D721Med (cell line): ENCODE data around the gene JAK2.
"Not testable (repeated sequence)": the region's sequence is repeated elsewhere in the genome, so short reads cannot be mapped to it uniquely, and the experiment has no call there.

Experiments used
- DNase-seq: peaks from one replicate; pipeline ENCODE4 v3.0.0; 2011; ENCODE audit warnings: low spot score; ENCODE audit not compliant: insufficient read length
- FAIRE-seq: peaks from 2 replicates; lab custom pipeline; 2011; peaks lifted over from hg19 to GRCh38; lab: Jason Lieb, UNC
- TF ChIP-seq, protein P1 (sequence below): IDR thresholded peaks from 2 replicates; pipeline ENCODE4 v1.5.1; 2012; ENCODE audit warnings: mild to moderate bottlenecking, control low read depth; ENCODE audit not compliant: insufficient read depth; ENCODE audit errors: missing control alignments

The JAK2 gene

DNA sequence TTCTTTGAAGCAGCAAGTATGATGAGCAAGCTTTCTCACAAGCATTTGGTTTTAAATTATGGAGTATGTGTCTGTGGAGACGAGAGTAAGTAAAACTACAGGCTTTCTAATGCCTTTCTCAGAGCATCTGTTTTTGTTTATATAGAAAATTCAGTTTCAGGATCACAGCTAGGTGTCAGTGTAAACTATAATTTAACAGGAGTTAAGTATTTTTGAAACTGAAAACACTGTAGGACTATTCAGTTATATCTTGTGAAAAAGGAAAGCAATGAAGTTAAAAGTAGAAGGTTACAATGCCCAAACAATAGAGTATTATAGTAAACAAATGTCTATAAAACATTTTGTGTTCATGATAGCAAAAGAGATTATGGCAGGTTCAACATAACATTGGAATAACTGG, 88.6 kb downstream of the JAK2 start:
- DNase-seq (no peak), FAIRE-seq (no peak)
- TF ChIP-seq, protein P1, sequence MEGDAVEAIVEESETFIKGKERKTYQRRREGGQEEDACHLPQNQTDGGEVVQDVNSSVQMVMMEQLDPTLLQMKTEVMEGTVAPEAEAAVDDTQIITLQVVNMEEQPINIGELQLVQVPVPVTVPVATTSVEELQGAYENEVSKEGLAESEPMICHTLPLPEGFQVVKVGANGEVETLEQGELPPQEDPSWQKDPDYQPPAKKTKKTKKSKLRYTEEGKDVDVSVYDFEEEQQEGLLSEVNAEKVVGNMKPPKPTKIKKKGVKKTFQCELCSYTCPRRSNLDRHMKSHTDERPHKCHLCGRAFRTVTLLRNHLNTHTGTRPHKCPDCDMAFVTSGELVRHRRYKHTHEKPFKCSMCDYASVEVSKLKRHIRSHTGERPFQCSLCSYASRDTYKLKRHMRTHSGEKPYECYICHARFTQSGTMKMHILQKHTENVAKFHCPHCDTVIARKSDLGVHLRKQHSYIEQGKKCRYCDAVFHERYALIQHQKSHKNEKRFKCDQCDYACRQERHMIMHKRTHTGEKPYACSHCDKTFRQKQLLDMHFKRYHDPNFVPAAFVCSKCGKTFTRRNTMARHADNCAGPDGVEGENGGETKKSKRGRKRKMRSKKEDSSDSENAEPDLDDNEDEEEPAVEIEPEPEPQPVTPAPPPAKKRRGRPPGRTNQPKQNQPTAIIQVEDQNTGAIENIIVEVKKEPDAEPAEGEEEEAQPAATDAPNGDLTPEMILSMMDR, result peak; percentile 16

DNA sequence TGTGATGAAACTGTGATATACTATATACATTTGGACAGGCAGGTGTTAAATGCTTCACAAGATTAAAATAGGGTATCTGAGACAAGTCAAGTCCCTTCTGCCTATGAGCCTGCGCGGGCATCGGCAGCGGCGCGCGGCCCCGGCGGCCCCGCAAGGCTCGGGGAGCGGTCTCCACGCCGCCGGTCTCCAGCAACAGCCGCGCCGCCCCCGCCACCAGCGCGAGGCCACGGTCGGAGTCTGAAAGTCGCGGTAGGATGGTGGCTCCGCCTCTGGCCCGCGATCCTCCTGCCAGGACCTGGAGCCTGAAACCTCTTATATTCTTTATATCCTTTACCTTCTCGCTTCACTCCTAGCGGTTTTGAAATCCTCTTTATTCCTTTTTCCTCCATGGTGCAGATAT, 100.9 kb downstream of the JAK2 start:
- TF ChIP-seq, protein P1, result no peak
- FAIRE-seq, result no peak
- no peak for DNase-seq

DNA sequence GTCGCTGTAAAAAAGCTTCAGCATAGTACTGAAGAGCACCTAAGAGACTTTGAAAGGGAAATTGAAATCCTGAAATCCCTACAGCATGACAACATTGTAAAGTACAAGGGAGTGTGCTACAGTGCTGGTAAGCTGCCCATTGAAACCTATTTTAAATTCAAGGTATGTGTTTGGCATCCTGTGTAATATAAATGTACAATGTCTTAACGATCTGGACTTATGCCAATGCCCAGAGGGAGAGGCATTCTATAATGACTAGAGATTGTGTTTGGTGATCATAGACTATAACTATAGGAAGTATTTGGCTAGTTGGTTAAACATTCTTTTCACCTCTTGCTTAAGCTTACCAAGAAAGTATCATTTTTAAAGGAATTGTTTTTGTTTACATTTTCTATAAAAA, 104.7 kb downstream of the JAK2 start:
- peak; percentile 29 for FAIRE-seq
- TF ChIP-seq, protein P1, result no peak
- DNase-seq, result no peak

DNA sequence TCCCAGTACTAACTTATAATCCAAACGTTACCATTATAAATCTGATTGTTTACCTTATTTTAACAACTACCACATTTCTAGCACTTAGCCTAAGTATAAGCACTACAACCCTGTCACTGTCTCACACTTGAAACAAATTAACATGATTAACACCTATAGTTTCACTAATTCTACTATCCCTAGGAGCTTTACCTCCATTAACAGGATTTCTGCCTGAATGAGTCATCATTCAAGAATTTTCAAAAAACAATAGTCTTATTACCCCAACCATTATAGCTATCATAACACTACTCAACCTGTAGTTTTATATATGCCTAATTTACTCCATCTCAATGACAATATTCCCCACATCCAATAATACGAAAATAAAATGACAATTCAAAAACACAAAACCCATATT, 110.7 kb downstream of the JAK2 start:
- TF ChIP-seq, protein P1, result no peak
- no peak for DNase-seq
- no peak for FAIRE-seq

DNA sequence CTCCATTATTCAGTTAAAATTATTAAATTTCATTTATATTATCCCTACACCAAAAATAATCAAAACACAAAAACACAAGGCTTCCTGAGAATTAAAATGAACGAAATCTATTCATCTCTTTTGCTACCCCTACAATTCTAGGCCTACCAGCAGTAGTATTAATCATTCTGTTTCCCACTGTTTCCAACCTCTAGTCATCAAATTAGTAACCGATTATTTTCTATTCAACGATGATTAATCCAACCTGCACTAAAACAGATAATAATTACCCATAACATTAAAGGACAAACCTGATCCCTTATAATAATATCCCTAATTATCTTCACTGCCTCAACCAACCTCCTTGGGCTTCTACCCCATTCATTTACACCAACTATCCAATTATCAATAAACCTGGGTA, 114.4 kb downstream of the JAK2 start:
- DNase-seq (no peak), FAIRE-seq (no peak)
- TF ChIP-seq, protein P1, result no peak

DNA sequence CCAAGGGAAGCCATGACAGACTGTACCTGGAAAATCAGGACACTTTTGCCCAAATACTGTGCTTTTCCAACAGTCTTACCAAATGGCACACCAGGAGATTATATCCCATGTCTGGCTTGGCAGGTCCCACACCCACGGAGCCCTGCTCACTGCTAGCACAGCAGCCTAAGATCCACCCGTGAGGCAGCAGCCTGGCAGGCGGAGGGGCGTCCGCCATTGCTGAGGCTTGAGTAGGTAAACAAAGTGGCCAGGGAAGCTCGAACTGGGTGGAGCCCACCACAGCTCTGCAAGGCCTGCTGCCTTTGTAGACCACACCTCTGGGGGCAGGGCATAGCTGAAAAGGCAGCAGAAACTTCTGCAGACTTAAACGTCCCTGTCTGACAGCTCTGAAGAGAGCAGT, 116.1 kb downstream of the JAK2 start:
- not testable (repeated sequence) for DNase-seq, FAIRE-seq

DNA sequence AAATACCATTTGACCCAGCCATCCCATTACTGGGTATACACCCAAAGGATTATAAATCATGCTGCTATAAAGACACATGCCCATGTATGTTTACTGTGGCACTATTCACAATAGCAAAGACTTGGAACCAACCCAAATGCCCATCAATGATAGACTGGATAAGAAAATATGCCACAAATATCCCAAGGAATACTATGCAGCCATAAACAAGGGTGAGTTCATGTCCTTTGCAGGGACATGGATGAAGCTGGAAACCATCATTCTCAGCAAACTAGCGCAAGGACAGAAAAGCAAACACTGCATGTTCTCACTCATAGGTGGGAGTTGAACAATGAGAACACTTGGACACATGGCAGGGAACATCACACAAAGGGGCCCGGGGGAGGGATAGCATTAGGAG, 121.4 kb downstream of the JAK2 start:
- DNase-seq, FAIRE-seq: not testable (repeated sequence)

DNA sequence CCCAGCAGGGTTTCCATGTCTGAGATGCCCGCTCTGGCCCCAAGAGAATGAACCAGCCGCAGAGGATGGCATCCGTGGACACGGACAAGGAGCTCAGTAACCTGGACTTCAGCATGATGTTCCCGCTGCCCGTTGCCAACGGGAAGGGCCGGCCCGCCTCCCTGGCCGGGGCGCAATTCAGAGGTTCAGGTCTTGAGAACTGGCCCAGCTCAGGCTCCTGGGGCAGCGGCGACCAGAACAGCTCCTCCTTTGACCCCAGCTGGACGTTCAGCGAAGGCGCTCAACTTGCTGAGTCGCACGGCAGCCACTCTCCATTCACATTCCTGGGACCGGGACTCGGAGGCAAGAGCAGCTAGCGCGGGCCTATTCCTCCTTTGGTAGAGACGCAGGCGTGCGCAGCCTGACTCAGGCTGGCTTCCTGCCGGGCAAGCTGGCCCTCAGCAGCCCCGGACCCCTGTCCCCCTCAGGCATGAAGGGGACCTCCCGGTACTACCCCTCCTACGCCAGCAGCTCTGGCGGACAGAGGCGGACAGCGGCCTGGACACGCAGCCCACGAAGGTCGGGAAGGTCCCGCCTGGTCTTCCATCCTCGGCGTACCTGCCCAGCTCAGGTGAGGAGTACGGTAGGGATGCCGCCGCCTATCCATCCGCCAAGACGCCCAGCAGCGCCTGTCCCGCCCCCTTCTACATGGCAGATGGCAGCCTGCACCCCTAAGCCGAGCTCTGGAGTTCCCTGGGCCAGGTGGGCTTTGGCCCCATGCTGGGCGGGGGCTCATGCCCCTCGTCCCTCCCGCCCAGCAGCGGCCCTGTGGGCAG, 126.0 kb downstream of the JAK2 start:
- FAIRE-seq (no peak), DNase-seq (no peak)
- TF ChIP-seq, protein P1, result no peak
